ENCODE results near the gene COL1A2. TPM values are rescaled to one million over a fixed set of nuclear protein-coding genes. Genes with fewer than 3 reads are reported as not detected.

The COL1A2 gene
- total RNA-seq, 4 donors from 2014 or later: 47.0 to 499 (median 75.9) TPM

GRCh38 chr7:94374721-94375566 lies 19.8 kb upstream of the COL1A2 start:
- Histone ChIP-seq H3K27ac (peak overlapping the region; percentile 83 to 90 (median 88)), H3K4me3 (peak overlapping the region in 2 of 4 donors; percentile 3 to 20), H3K4me1 (peaks cover 0 to 21% (median 4%) of the 10 kb centered on the region in 4 donors), H3K27me3 (no peaks in the 10 kb centered on the region), H3K36me3 (no peaks in the 10 kb centered on the region), H3K9me3 (no peaks in the 10 kb centered on the region)
- TF ChIP-seq CTCF (IDR thresholded peaks at IDR 0.05): no peak
- TF ChIP-seq POLR2AphosphoS5 (IDR thresholded peaks at IDR 0.05): peak; percentile 52 to 71 (median 58)
- no peak for TF ChIP-seq POLR2A (IDR thresholded peaks at IDR 0.05)
- no peak for TF ChIP-seq EP300 (IDR thresholded peaks at IDR 0.05; ENCODE audit: low read depth)
- DNase-seq: peak; percentile 38
- in situ Hi-C loops (cut with MboI; ENCODE audit: low pct_ligation_motif_present in 1 of 4, low pct_unique_long_range_greater_than_20kb in 1 of 4, low sequenced_read_pairs in 3 of 4): no loop called here
- intact Hi-C loops (cut with DNase I; ENCODE audit: low total_unique reads): no loop called here
- 45 to 60% methylated on average over 5 of the region's 5 CpGs for WGBS, 2 donors (ENCODE audit: low coverage in 1 of 2)

- no peaks in the 10 kb centered on the region for H3K27me3 ChIP-seq
- TF ChIP-seq POLR2AphosphoS5 (IDR thresholded peaks at IDR 0.05): no peak
- TF ChIP-seq EP300 (IDR thresholded peaks at IDR 0.05; ENCODE audit: low read depth): no peak
- TF ChIP-seq POLR2A (IDR thresholded peaks at IDR 0.05): no peak
- no peak for TF ChIP-seq CTCF (IDR thresholded peaks at IDR 0.05)
- intact Hi-C loops (cut with DNase I; ENCODE audit: low total_unique reads): no loop called here
- peak overlapping the region; percentile 83 to 90 (median 88) for H3K27ac ChIP-seq
- no peak for DNase-seq
- H3K4me3 ChIP-seq: no peak overlapping the region
- peaks cover 0 to 21% (median 4%) of the 10 kb centered on the region in 4 donors for H3K4me1 ChIP-seq
- in situ Hi-C loops (cut with MboI; ENCODE audit: low pct_ligation_motif_present in 1 of 4, low pct_unique_long_range_greater_than_20kb in 1 of 4, low sequenced_read_pairs in 3 of 4): no loop called here
- WGBS, 2 donors (ENCODE audit: low coverage in 1 of 2): 48 to 50% methylated on average over 1 to 2 of the region's 2 CpGs
- H3K36me3 ChIP-seq: no peaks in the 10 kb centered on the region
- H3K9me3 ChIP-seq: no peaks in the 10 kb centered on the region
Measured at GRCh38 chr7:94375691-94376090, 19.0 kb upstream of the COL1A2 start.

GRCh38 chr7:94376281-94376680 lies 18.4 kb upstream of the COL1A2 start:
- Histone ChIP-seq H3K4me1 (peaks cover 0 to 21% (median 4%) of the 10 kb centered on the region in 4 donors), H3K36me3 (no peaks in the 10 kb centered on the region), H3K4me3 (no peak overlapping the region), H3K27me3 (no peaks in the 10 kb centered on the region), H3K27ac (peak overlapping the region; percentile 83 to 90 (median 88)), H3K9me3 (no peaks in the 10 kb centered on the region)
- 76% methylated on average over 1 of the region's 1 CpG; no CpG with 5 or more reads in 1 of the 2 donors for WGBS, 2 donors (ENCODE audit: low coverage in 1 of 2)
- intact Hi-C loops (cut with DNase I; ENCODE audit: low total_unique reads): no loop called here
- no peak for TF ChIP-seq EP300 (IDR thresholded peaks at IDR 0.05; ENCODE audit: low read depth)
- no peak for TF ChIP-seq CTCF (IDR thresholded peaks at IDR 0.05)
- TF ChIP-seq POLR2A (IDR thresholded peaks at IDR 0.05): no peak
- no peak for TF ChIP-seq POLR2AphosphoS5 (IDR thresholded peaks at IDR 0.05)
- in situ Hi-C loops (cut with MboI; ENCODE audit: low pct_ligation_motif_present in 1 of 4, low pct_unique_long_range_greater_than_20kb in 1 of 4, low sequenced_read_pairs in 3 of 4): no loop called here
- no peak for DNase-seq

- DNase-seq: no peak
- TF ChIP-seq CTCF (IDR thresholded peaks at IDR 0.05) (no peak), EP300 (IDR thresholded peaks at IDR 0.05; ENCODE audit: low read depth) (no peak), POLR2AphosphoS5 (IDR thresholded peaks at IDR 0.05) (no peak), POLR2A (IDR thresholded peaks at IDR 0.05) (no peak)
- intact Hi-C loops (cut with DNase I; ENCODE audit: low total_unique reads) (no loop called here), in situ Hi-C loops (cut with MboI; ENCODE audit: low pct_ligation_motif_present in 1 of 4, low pct_unique_long_range_greater_than_20kb in 1 of 4, low sequenced_read_pairs in 3 of 4) (no loop called here)
- Histone ChIP-seq H3K36me3 (no peaks in the 10 kb centered on the region), H3K4me3 (no peak overlapping the region), H3K27ac (peak overlapping the region in 2 of 4 donors; percentile 26 to 90), H3K4me1 (peaks cover 0 to 21% (median 4%) of the 10 kb centered on the region in 4 donors), H3K27me3 (no peaks in the 10 kb centered on the region), H3K9me3 (no peaks in the 10 kb centered on the region)
- 51 to 60% methylated on average over 1 to 3 of the region's 3 CpGs for WGBS, 2 donors (ENCODE audit: low coverage in 1 of 2)
Measured at GRCh38 chr7:94378356-94378755, 16.3 kb upstream of the COL1A2 start.

All from transverse colon (tissue), 4 donors.